Limb (tissue), 2 donors: ENCODE data around the gene ASB18.

Experiments
- DNase-seq, 2 donors: peaks; one replicate each; pipeline ENCODE4 v3.0.0-alpha.2; 2016; ENCODE audit errors: extremely low spot score in 2 of 2

The ASB18 gene

GRCh38 chr2:236242057-236242495 is 22.1 kb downstream of the ASB18 start:
- DNase-seq: no peak

- no peak for DNase-seq
These were observed 22.8 kb downstream of the ASB18 start for GRCh38 chr2:236241181-236242056.

GRCh38 chr2:236240228-236240990 is 23.8 kb downstream of the ASB18 start:
- DNase-seq: no peak

DNA sequence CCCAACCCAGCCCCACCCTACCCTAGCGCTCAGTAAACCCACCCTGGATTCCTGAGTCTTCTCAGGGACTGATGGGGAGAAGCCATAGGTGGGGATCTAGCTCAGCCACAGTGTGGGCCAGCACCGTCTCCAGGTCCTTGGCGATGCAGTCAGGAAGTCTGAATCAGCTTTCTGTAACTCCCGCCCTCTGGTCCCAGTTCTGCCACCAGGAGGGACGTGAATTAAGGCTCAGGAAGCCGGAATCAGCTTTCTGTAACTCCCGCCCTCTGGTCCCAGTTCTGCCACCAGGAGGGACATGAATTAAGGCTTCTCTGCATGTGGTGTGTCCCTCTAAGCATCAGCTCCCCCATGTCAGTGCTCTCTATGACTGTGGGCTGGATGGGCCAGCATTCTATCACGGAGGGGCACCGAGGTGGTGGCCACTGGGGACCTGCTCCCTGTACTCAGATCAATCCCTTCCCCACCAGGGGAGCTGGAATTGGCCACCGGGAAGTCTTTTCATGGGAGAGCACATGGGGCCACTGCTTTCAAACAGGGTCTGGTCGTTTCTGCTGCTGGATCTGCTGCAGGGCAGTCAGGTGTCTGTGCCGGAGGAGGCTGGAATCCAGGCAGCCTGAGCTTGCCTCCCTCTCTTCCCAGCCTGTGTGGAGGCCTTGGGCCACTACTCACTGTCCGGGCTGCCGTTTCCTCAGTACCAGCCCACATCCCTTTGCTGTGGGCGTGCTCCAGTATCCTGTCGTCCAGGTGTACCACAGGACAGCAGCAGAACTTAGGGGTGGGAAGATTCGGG is 24.7 kb downstream of the ASB18 start:
- no peak for DNase-seq

DNA sequence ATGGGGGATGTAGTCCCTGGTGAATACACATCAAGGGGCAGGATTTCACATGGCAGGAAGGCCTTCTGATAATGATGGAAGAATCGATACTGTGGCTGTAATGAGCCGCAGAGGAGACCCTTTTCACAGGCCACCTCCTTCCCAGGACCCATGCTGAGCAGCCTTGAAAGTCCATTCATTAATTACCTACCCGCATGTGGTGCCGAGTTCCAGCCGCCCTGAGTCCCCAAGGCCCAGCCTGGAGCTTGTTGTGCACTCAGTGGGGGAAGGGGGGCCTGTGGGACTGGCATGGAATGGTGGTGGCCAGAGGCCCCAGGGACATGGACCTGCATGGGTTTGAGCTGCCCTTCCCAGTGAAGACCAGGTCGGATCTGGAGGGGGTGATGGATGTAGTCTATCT is 25.5 kb downstream of the ASB18 start:
- DNase-seq: no peak

GRCh38 chr2:236237468-236238190 is 26.6 kb downstream of the ASB18 start:
- peak in 1 of 2 donors; percentile 49 for DNase-seq

DNA sequence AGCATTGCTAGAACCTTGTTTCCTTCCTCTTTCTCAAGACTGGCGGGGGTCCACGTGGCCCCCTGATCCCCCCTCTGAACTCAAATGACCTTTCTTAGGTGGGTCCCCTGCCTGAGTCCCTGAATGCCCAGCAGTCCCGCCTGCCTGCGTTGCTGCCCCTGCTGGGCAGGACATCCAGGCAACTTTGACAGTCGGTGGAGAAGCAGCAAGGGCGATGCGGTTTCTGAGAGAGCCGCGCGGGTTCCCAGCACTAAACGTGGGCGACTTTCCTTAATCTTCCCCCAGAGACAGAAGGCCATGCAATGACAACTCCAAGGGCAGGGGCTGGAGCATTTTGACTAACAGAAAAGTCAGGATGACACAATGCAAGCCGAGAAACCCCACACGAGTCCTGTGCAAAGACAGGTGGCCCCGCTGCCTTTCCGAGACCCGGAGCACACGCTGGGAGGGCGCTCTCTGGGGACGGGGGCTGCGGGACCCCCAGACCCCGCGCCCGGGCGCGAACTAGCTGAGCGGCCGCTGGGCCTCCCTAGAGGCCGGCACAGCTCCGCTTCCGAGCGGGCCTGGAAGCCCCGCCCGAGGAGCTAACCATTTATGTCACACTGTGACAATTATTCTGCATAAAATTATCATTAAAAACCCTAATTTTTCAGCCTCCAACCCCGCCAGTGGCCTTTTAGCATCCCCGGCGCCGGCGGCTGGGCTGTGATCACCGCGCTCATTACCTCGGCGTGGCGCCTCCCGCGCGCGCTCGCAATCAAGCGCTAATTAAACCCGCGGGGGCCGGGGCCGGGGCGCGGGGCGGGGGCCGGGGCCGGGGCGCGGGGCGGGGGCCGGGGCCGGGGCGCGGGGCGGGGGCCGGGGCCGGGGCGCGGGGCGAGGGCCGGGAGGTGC is 27.4 kb downstream of the ASB18 start:
- DNase-seq: no peak

DNA sequence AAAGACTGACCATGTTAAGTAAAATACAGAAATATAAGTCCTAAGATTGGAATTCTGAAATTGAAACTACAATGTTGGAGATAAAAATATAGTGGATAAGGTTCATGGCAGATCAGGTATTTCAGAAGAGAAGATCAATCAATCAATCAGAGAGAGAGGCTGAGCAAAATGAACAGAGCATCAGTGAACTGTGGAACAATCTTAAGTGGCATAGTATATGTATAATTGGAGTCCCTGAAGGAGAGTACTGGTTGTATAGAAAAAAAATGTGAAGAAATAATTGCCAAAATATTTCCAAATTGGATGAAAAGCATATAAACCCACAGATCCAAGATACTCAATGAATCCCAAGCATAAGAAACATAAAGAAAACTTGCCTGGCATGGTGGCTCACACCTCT is 35.0 kb downstream of the ASB18 start:
- DNase-seq: no peak

DNA sequence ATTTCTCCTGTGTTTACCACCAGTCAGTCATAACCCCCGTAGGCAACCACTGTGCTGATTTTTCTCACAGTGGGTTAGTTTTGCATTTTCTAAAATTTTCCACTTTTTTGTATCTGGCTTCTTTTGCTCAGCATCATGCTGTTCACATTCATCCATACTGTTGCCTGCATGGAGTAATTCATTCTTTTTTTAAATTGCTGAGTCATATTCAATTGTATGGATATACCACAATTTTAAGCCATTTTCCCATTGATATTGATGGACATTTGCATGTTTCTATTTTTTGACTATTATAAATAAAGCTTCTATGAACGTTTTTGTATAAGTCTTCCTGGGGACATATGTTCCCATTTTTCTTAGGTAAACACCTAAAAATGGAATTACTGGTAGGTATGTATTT is 40.5 kb downstream of the ASB18 start:
- no peak for DNase-seq

DNA sequence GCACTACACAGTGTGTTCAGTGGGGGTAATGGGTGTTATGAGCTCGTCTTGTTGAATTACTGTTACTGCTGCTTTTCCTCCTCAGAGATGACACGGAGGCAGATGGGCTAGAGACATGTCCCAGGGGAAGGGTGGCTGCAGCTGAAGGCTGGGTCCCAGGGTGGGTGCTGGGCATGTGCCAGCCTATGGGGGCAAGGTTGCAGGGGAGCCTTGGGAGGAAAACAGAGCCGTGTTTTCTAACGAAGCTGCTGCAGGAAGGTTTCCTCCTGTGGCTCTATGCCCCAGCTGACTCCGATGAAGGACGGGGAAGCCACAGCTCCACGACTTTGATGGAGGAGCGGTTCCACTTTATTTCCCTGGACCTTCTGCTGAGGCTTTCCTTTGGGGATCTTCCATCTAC is 42.4 kb downstream of the ASB18 start:
- DNase-seq: no peak

DNA sequence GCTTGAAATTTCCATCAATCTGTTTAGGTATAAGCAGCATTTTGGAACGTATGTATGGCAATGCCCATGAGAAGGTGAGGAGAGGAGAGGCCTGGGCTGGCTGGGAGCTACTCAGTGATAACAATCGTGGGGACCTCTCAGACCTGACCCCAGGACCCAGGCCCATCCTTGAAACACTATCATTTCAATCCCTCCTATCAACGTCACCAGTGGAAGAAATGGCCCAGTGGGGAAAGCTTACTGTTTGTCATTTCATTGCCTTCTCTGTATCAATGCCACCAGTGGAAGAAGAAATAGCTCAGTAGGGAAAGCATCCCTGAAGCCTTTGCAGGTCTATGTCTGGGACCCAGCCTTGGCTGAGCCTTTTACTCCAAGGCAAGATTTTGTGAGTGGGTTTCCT is 44.8 kb downstream of the ASB18 start:
- DNase-seq: no peak

DNA sequence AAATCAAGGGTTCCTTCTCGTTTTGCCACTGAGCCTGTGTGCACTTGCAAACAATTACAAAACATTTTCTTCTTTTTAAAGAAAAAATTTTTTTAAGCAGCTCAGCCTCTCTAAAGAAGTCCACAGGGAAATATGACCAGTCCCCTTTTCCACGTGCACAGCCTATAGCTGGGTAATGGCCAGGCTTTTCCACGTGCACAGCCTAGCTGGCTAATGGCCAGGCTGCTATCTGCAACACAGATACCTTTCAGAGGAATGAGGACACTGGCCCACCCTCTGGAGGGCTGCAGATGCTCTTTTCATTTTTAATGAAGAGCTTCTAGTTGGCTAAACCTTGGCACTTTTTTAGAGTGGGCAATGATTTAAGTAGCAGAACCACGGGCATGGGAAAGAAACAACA is 46.3 kb downstream of the ASB18 start:
- no peak for DNase-seq

DNA sequence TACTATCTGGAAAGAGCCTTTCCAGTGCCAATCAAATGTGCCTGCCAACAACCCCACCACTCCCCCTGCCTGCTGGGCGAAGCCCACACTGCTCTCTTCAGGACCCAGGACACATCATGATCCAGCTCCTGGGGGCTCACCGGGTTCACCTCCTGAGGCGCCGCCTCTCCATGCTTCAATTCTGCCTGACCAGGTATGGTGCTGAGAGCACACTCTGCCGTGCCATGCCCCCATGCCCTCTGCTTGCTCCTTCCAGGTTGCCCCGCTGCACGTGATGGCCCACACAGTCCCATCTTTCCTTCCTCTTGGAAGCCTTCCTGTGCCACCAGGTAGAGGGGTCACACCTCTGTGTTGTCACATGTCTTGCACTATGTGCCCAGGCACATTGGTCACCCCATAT is 47.5 kb downstream of the ASB18 start:
- no peak for DNase-seq

DNA sequence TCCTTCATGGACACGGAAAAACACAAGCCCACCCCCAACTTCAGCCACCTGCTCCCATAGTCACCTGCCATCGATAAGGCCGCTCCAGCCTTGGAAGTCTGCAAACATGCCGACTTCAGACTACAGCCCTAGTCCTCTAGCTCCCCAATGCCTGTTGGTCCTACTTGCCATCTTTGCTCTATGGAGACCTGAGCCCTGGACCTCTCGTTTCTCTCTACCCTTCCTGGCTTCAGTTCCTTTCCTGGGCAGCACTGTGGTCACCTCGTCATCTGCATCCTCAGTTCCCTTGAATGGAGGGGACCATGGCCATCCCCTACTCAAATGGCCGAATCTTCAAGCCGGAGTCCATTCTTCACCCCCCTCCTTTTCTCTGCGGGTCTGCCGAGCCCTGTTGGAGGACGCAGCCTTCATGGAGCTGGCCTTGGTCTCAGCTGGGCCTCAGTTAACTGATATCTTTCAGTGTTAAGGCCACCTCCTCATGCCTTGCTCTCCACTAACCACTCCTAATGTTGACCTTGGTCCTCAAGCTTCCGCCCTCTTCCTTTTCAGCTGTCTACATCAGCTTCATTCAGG is 48.4 kb downstream of the ASB18 start:
- no peak for DNase-seq

DNA sequence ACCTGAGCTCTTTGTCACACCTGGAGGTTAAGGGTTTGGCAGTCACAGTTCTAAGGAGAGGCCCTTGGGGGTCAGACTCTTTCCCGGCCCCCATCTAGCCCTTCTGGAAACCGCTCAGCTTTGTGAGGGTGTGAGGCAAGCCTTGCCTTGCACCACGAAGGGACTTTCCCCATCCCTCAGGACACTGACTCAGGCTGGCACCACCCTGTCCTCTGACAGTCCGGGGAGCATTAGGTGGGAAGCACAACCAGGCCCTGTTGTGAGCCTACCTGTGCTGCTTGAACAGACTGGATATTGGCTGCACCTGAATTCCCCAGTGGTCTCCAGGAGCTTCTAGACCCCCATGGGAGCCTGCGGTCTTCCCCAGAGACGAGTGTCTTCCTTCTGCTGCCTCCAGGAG is 49.0 kb downstream of the ASB18 start:
- no peak for DNase-seq

DNA sequence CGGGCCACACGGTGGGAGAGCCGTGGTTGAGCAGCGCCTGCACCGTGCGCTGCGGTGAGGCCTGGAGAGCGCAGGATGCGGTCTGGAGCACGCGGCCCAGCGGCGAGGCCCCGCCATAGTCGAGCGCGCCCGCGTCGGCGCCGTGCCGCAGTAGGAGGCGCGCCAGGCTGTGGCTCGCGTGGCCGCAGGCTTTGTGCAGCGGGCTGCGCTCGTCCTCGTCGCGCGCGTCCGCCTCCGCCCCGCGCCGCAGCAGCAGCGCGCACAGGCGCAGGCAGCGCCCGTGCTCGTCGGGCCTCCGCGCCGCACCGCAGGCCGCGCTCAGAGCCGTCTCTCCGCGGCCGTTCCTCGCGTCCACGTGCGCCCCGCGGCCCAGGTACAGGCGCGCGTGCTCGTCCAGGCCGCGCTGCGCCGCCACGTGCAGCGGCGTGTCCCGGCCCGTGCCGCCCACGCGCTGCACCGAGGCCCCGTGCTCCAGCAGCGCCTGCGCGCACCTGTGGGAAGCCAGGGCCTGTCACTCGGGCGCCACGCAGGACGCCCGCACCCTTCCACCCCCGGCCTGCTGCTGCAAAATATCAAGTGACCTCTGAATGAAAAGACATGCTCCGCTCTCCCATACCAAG is 49.7 kb downstream of the ASB18 start:
- no peak for DNase-seq

- DNase-seq: no peak
These were observed 52.9 kb downstream of the ASB18 start for GRCh38 chr2:236211296-236211695.

DNA sequence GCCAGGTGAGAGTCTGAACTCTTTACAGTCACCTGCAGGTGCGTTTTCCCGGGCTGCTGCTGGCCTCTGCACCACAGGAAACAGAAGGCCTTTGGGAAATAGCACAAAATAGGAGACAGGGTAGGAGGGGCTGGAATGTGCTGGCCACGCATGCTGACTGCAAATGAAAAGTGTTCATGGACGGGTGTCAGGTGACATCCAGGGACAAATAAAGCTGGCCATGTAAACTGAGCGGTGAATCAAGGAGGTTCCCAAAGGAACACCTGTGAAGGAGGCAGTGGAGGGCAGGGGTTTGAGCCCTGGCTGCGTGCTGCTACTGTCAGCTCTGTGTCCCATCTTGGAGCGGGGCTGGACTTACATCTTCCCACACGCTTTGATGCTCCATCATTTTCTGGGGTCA is 53.7 kb downstream of the ASB18 start:
- DNase-seq: no peak

DNA sequence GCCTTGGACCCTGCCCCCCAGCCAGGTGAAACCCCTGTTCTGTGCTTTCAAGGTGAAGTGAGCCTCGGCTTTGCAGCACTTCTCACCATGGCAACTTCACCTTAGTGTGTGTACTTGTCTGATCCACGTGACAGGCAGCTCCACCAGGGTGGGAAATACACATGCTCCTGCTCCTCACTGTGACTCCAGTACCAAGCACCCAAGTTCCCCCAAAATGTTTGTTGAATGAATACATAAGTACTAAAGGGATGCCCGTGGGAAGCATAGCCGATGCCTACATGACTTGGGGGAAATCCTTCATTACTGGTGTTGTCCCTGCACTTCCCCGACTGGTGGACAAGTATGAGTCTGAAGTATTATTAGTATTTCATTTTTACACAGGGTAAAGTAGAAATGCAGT is 54.2 kb downstream of the ASB18 start:
- no peak for DNase-seq
